Kidney (tissue), 14 donors: Measurements from ENCODE around the gene ACOX2. TPM values are rescaled to one million over a fixed set of nuclear protein-coding genes. Genes with fewer than 3 reads are reported as not detected.

ENCODE experiments used
- DNase-seq, 5 donors: peaks; one replicate each; pipeline ENCODE4 v3.0.0-alpha.2; 2013 to 2020
- FAIRE-seq: peaks from 2 replicates; lab custom pipeline; 2012; peaks lifted over from hg19 to GRCh38; lab: Jason Lieb, UNC
- H3K27ac ChIP-seq, 2 donors: one replicate each; pipeline ENCODE4 v1.7.0; 2013; ENCODE audit warnings: low read depth in 2 of 2, low read length in 2 of 2, inconsistent platforms in 1 of 2
- H3K27me3 ChIP-seq: one replicate; pipeline ENCODE4 v1.7.1; 2013; ENCODE audit warnings: low read length, inconsistent platforms; ENCODE audit not compliant: control insufficient read depth, insufficient read depth
- H3K36me3 ChIP-seq, 3 donors: one replicate each; pipeline versions ENCODE4 v1.7.0 to v1.7.1; 2013; ENCODE audit warnings: low read length in 3 of 3, control low read depth in 1 of 3, inconsistent platforms in 1 of 3; ENCODE audit not compliant: insufficient read depth in 3 of 3, control insufficient read depth in 2 of 3
- H3K4me1 ChIP-seq, 3 donors: one replicate each; pipeline versions ENCODE4 v1.7.0 to v1.7.1; 2013; ENCODE audit warnings: low read length in 3 of 3, inconsistent platforms in 1 of 3, low read depth in 1 of 3; ENCODE audit not compliant: control insufficient read depth in 2 of 3, insufficient read depth in 2 of 3
- H3K4me3 ChIP-seq, 3 donors: one replicate each; pipeline versions ENCODE4 v1.7.0 to v1.8.1; 2013; ENCODE audit warnings: low read length in 3 of 3, control low read depth in 1 of 3, inconsistent platforms in 1 of 3
- H3K9ac ChIP-seq, 3 donors: one replicate each; pipeline versions ENCODE4 v1.7.0 to v1.7.1; 2013; ENCODE audit warnings: low read length in 3 of 3, control low read depth in 1 of 3, inconsistent platforms in 1 of 3
- H3K9me3 ChIP-seq, 3 donors: one replicate each; pipeline versions ENCODE4 v1.7.0 to v1.7.1; 2013; ENCODE audit warnings: low read length in 3 of 3, control low read depth in 1 of 3, inconsistent platforms in 1 of 3; ENCODE audit not compliant: control insufficient read depth in 2 of 3, insufficient read depth in 1 of 3
- intact Hi-C: fragments of 100-400 bp; cut with DNase I; formaldehyde crosslinking; loops from one replicate; pipeline ENCODE4 v1.11.1; 2022
- polyA plus RNA-seq: library from polyadenylated mRNA; stranded (reverse); fragments of 350-450 nt; fragmentation: Illumina TruSeq; extraction: RNeasy Lipid Tissue Mini Kit (QIAGEN cat#74804); gene quantifications from one replicate; pipeline ENCODE4 v1.2.3, GENCODE V29; 2014; ENCODE audit warnings: low read depth, low replicate concordance; ENCODE audit not compliant: insufficient read depth
- total RNA-seq: library from RNA; stranded (reverse); fragmentation: NEBNext Ultra II Directional; extraction: Animal tissue kit (Norgen Biotek cat#: 25700); gene quantifications from one replicate; pipeline ENCODE4 v1.2.1, GENCODE V29; 2021
- TF ChIP-seq, protein P1 (sequence below): IDR thresholded peaks from 3 replicates; pipeline ENCODE4 v1.5.1; 2012; ENCODE audit warnings: mild to moderate bottlenecking, moderate library complexity, borderline replicate concordance; ENCODE audit not compliant: insufficient read depth; ENCODE audit errors: extremely low read depth
- donor health status: control.
- donor health status: control.
- donor health status: control.
- donor health status: control.
- donor health status: control.
- donor health status: DM: yes; HTN: yes; CAD: no.
- donor health status: Normal renal cell carcinoma (clear cell type).

Gene ACOX2
- total and polyA plus RNA-seq, 2 donors from 2014 or later, result 18.6 to 85.5 TPM

DNA sequence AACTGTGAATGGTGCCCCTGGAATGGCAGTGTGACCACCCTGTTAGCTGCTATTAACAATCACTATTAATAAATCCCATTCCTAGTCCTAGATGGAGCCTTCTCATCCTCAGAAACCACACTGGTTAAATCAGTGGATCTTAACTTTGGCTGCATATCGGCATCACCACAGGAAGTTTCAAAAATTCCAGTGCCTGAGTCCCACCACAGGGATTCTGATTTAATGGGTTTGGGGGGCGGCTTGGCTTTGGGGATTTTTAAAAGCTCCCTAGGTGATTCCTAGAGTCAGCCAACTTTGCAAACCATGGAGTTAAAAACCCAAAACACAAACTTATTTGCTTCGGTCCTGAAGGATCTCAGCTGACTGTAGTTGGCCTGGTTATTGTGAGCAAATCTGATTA, 37.1 kb upstream of the ACOX2 start:
- no peaks in the 10 kb centered on the region for H3K27me3 ChIP-seq
- H3K4me3 ChIP-seq, result no peak overlapping the region
- no peak overlapping the region for H3K27ac ChIP-seq
- no peaks in the 10 kb centered on the region for H3K36me3 ChIP-seq
- FAIRE-seq (no peak), DNase-seq (no peak)
- H3K4me1 ChIP-seq, result peaks cover 0 to 29% (median 0%) of the 10 kb centered on the region in 3 donors
- intact Hi-C loops, result no loop called here
- H3K9me3 ChIP-seq, result no peaks in the 10 kb centered on the region
- TF ChIP-seq, protein P1, sequence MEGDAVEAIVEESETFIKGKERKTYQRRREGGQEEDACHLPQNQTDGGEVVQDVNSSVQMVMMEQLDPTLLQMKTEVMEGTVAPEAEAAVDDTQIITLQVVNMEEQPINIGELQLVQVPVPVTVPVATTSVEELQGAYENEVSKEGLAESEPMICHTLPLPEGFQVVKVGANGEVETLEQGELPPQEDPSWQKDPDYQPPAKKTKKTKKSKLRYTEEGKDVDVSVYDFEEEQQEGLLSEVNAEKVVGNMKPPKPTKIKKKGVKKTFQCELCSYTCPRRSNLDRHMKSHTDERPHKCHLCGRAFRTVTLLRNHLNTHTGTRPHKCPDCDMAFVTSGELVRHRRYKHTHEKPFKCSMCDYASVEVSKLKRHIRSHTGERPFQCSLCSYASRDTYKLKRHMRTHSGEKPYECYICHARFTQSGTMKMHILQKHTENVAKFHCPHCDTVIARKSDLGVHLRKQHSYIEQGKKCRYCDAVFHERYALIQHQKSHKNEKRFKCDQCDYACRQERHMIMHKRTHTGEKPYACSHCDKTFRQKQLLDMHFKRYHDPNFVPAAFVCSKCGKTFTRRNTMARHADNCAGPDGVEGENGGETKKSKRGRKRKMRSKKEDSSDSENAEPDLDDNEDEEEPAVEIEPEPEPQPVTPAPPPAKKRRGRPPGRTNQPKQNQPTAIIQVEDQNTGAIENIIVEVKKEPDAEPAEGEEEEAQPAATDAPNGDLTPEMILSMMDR, result no peak
- H3K9ac ChIP-seq, result no peak overlapping the region

GRCh38 chr3:58573640-58574039, 36.6 kb upstream of the ACOX2 start:
- TF ChIP-seq, protein P1, result no peak
- DNase-seq (peak in 3 of 5 donors; percentile 45 to 88 (median 70)), FAIRE-seq (no peak)
- Histone ChIP-seq H3K27ac (no peak overlapping the region), H3K27me3 (no peaks in the 10 kb centered on the region), H3K9me3 (no peaks in the 10 kb centered on the region), H3K36me3 (no peaks in the 10 kb centered on the region), H3K4me3 (no peak overlapping the region), H3K9ac (no peak overlapping the region), H3K4me1 (peaks cover 0 to 33% (median 0%) of the 10 kb centered on the region in 3 donors)
- intact Hi-C loops, result no loop called here

GRCh38 chr3:58572634-58573230, 35.7 kb upstream of the ACOX2 start:
- DNase-seq (no peak), FAIRE-seq (no peak)
- TF ChIP-seq, protein P1, result no peak
- Histone ChIP-seq H3K4me3 (no peak overlapping the region), H3K36me3 (no peaks in the 10 kb centered on the region), H3K9me3 (no peaks in the 10 kb centered on the region), H3K27me3 (no peaks in the 10 kb centered on the region), H3K4me1 (peaks cover 0 to 31% (median 0%) of the 10 kb centered on the region in 3 donors), H3K27ac (peak overlapping the region in 1 of 2 donors; percentile 37), H3K9ac (no peak overlapping the region)
- intact Hi-C loops, result no loop called here
